Stimulated activated naive CD8-positive, alpha-beta T cell treated with anti-CD3 and anti-CD28 coated beads, Interleukin-15, amount 100 ng/mL, for 72 hours (primary cell): ENCODE data around the gene GRAMD1A.
A peak's percentile ranks its signal among the peaks of the same experiment; 100 is the strongest.
"Not testable (repeated sequence)": the region's sequence is repeated elsewhere in the genome, so short reads cannot be mapped to it uniquely, and the experiment has no call there.

Experiments
- ATAC-seq: fragments of 150-1000 bp; cut with Tn5 transposase; 2 replicates; pipeline ENCODE4 v1.10.0; 2021; ENCODE audit warnings: mild to moderate bottlenecking, moderate library complexity
- DNase-seq, 2 donors: peaks; one replicate each; pipeline ENCODE4 v3.0.0; 2021 to 2022
- H3K27ac Mint-ChIP-seq, 2 donors: one replicate each; pipeline ENCODE4 v1.8.0; 2022; ENCODE audit warnings: mild to moderate bottlenecking in 2 of 2, mixed read lengths in 2 of 2, moderate library complexity in 2 of 2
- H3K27me3 Mint-ChIP-seq: one replicate; pipeline ENCODE4 v1.8.0; 2022; ENCODE audit warnings: mixed read lengths
- H3K4me1 Mint-ChIP-seq: one replicate; pipeline ENCODE4 v1.8.0; 2022; ENCODE audit warnings: mild to moderate bottlenecking, mixed read lengths
- H3K4me3 Mint-ChIP-seq, 2 donors: one replicate each; pipeline ENCODE4 v1.8.0; 2022; ENCODE audit warnings: mild to moderate bottlenecking in 2 of 2, mixed read lengths in 2 of 2, moderate library complexity in 1 of 2
- H3K9me3 Mint-ChIP-seq, 2 donors: one replicate each; pipeline ENCODE4 v1.8.0; 2022; ENCODE audit warnings: mixed read lengths in 2 of 2

The GRAMD1A gene

DNA sequence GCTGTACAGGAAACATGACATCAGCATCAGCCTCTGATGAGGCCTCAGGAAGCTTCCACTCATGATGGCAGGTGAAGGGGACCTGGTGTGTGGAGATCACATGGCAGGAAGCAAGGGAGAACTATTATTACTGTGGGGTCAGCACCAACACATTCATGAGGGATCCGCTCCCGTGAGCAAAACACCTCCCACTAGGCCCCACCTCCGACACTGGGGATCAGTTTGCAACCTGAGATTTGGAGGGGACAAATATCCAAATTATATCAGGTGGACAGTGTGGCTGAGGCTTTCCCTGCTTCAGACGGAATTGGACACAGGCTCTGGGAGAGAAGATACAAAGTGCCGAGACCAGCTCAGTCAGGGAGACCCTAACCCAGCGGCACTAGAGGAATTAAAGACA is 30.4 kb upstream of the GRAMD1A start:
- ATAC-seq: no peak
- Mint-ChIP-seq H3K9me3 (peaks cover 7 to 30% of the 10 kb centered on the region in 2 donors), H3K27me3 (no peaks in the 10 kb centered on the region), H3K27ac (no peak overlapping the region), H3K4me1 (peaks cover 23% of the 10 kb centered on the region), H3K4me3 (no peak overlapping the region)
- no peak for DNase-seq

DNA sequence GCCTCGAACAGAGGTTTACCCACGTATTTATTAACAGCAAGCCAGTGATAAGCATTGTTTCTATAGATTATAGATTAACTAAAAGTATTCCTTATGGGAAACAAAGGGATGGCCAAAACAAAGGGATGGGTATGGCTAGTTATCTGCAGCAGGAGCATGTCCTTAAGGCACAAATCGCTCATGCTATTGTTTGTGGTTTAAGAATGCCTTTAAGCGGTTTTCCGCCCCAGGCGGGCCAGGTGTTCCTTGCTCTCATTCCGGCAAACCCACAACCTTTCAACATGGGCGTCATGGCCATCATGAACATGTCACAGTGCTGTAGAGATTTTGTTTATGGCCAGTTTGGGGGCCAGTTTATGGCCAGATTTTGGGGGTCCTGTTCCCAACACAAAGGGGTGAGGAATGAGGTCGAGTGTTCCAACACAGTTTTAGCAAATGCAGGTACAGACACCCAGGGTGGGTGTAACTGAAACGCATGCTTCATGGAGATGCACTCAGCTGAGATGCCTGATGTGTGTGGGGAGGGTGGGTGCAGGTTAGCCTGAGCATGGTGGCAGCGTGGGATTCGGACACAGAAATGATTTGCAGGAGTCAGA is 29.8 kb upstream of the GRAMD1A start:
- peaks cover 29% of the 10 kb centered on the region for H3K4me1 Mint-ChIP-seq
- not testable (repeated sequence) for H3K27ac Mint-ChIP-seq, ATAC-seq, H3K27me3 Mint-ChIP-seq, H3K4me3 Mint-ChIP-seq, DNase-seq
- H3K9me3 Mint-ChIP-seq: peaks cover 7 to 30% of the 10 kb centered on the region in 2 donors

DNA sequence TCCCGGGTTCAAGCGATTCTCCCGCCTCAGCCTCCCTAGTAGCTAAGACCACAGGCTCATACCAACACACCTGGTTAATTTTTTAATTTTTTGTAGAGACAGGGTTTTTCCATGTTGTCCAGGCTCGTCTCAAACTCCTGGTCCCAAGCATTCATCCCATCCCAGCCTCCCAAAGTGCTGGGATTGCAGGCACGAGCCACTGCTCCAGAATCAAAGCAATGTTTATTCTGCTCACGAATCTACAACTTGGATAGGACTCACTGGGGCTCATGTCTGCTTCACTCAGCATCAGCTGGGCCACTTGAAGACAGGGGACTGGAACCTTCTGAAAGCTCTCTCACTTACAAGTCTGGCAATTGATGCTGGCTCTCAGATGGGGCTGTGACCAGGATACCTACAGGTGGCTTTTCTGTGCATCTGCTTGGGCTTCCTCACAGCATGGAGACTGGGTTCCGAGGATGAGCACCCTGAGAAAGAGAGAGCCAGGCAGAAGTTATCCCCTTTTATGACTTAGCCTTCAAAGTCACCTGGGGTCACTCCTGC is 27.9 kb upstream of the GRAMD1A start:
- Mint-ChIP-seq H3K4me1 (peaks cover 31% of the 10 kb centered on the region), H3K4me3 (no peak overlapping the region), H3K27ac (peak overlapping the region in 1 of 2 donors; percentile 77), H3K9me3 (peaks cover 16 to 34% of the 10 kb centered on the region in 2 donors), H3K27me3 (no peaks in the 10 kb centered on the region)
- ATAC-seq: no peak
- no peak for DNase-seq

DNA sequence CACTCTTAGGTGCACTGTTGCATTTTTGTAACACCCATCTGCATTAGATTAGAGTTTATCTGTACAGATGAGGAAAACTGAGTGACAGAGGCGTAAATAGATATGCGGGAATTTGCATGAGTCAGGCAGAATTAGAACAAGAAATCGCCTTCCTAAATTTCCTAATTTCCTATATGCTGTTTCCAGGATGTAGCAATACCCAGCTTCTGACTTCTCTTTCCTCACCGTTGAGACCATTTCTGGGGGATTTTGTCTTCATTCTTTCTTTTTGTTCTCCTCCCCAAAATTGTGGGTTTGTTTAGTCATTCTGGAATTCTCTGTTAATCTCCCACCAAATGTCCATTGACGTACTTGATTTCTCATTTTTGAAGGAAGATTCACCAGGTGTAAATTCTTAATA is 25.5 kb upstream of the GRAMD1A start:
- Mint-ChIP-seq H3K9me3 (peaks cover 8 to 16% of the 10 kb centered on the region in 2 donors), H3K27me3 (no peaks in the 10 kb centered on the region), H3K4me1 (peaks cover 31% of the 10 kb centered on the region), H3K27ac (no peak overlapping the region), H3K4me3 (no peak overlapping the region)
- no peak for ATAC-seq
- no peak for DNase-seq

- Mint-ChIP-seq H3K4me3 (no peak overlapping the region), H3K4me1 (peaks cover 31% of the 10 kb centered on the region), H3K9me3 (peaks cover 8 to 13% of the 10 kb centered on the region in 2 donors), H3K27ac (no peak overlapping the region), H3K27me3 (no peaks in the 10 kb centered on the region)
- ATAC-seq (no peak), DNase-seq (no peak)
Measured at GRCh38 chr19:34975056-34975455, 25.1 kb upstream of the GRAMD1A start.

GRCh38 chr19:34976611-34977010 is 23.5 kb upstream of the GRAMD1A start:
- DNase-seq: no peak
- H3K27me3 Mint-ChIP-seq: no peaks in the 10 kb centered on the region
- ATAC-seq: no peak
- no peak overlapping the region for H3K4me3 Mint-ChIP-seq
- H3K27ac Mint-ChIP-seq: peak overlapping the region in 1 of 2 donors; percentile 4
- peaks cover 8 to 13% of the 10 kb centered on the region in 2 donors for H3K9me3 Mint-ChIP-seq
- peaks cover 31% of the 10 kb centered on the region for H3K4me1 Mint-ChIP-seq

DNA sequence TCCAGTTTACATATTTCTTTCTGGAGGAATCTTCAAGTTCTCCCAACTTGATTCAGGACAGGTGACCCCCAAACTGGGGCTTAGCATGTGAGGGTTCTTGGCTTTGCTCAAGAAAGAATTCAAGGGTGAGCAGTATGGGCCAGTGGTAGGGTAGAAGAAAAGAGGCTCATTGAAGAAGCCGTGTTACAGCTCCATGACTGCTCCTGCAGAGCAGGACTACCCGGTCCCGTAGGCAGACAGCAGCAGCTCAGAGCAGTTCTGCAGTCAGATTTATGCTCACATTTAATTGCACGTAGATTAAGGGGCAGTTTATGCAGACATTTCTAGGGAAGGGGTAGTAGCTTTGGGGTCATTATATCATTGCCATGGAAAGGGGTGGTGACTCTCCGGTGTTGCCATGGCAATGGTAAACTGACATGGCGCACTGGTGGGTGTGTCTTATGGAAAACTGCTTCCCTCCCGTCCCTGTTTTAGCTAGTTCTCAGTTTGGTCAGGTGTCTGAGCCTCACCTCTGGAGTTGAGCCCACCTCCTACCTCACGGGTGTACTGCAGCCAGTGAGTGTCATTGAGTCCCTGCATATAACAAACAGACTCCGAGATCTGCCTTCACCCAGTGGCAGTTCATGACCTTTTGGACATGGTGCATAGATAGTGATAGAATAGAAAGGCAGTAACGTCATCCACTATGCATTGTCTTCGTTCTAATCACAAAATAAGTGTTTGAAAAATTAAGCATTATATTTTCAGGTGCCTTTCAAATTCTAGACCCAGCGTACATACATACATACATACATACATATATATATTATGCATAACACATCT is 20.1 kb upstream of the GRAMD1A start:
- Mint-ChIP-seq H3K27ac (no peak overlapping the region), H3K4me3 (no peak overlapping the region), H3K27me3 (no peaks in the 10 kb centered on the region), H3K9me3 (peaks cover 8 to 13% of the 10 kb centered on the region in 2 donors), H3K4me1 (peaks cover 14% of the 10 kb centered on the region)
- ATAC-seq (no peak), DNase-seq (no peak)

DNA sequence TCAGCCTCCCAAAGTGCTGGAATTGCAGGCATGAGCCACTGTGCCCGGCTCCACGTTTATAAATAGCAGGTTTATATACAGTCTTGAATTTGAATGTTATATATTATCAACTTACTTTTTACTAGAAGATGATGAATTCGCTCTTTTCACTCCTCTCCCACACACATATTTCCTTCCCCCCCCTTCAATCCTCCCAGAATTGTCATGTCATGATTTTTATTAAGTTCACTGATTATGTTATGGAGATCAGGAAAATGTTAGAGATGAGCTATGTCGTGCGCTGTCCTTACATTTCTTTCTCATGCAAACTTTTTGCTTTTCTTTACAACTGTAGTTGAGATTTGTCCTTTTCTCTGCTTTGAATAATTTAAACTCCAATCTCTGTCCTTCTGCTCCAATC is 17.8 kb upstream of the GRAMD1A start:
- Mint-ChIP-seq H3K4me3 (no peak overlapping the region), H3K4me1 (peaks cover 20% of the 10 kb centered on the region), H3K27ac (no peak overlapping the region), H3K9me3 (peaks cover 0 to under 1% of the 10 kb centered on the region in 2 donors), H3K27me3 (no peaks in the 10 kb centered on the region)
- ATAC-seq: no peak
- no peak for DNase-seq

DNA sequence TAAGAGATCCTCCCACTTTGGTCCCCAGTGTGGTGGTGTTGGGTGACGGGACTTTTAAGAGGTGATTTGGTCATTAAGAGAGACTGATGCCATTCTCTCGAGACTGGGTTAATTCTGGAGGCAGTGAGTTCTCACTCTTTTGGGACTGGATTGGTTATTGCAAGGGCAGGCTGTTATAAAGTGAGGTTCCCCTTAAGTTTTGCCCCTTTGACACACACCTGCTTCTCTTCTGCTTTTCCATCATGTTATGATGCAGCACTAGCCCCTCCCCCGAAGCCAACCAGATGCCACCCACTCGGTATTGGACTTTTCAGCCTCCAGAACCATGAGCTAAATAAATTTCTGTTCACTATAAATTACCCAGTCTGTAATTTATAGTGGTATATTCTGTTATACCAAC is 16.3 kb upstream of the GRAMD1A start:
- H3K27ac Mint-ChIP-seq: no peak overlapping the region
- no peak for DNase-seq
- no peaks in the 10 kb centered on the region for H3K27me3 Mint-ChIP-seq
- peaks cover 35% of the 10 kb centered on the region for H3K4me1 Mint-ChIP-seq
- no peak for ATAC-seq
- H3K4me3 Mint-ChIP-seq: no peak overlapping the region
- H3K9me3 Mint-ChIP-seq: no peaks in the 10 kb centered on the region

DNA sequence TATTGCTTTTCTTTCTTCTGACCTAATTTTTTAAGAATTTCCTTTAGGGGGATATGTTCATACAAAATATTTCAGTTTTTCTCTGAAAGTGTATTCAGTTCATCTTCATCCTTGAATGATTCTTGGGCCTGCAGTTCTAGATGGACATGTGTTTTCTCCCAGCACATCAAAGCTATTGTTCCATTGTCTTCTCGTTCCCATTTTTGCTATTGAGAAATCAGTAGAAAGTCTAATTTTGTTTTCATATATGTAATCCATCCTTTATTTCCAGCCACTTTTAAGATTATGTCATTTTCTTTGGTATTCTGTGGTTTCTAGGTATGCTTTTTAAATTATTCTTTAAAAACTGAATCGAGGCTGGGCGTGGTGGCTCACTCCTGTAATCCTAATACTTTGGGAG is 15.8 kb upstream of the GRAMD1A start:
- Mint-ChIP-seq H3K4me1 (peaks cover 40% of the 10 kb centered on the region), H3K27me3 (no peaks in the 10 kb centered on the region), H3K9me3 (no peaks in the 10 kb centered on the region), H3K27ac (no peak overlapping the region), H3K4me3 (no peak overlapping the region)
- no peak for ATAC-seq
- no peak for DNase-seq

GRCh38 chr19:34985249-34986022 is 14.7 kb upstream of the GRAMD1A start:
- H3K27me3 Mint-ChIP-seq: no peaks in the 10 kb centered on the region
- no peaks in the 10 kb centered on the region for H3K9me3 Mint-ChIP-seq
- no peak for DNase-seq
- peak overlapping the region; percentile 77 to 79 for H3K4me3 Mint-ChIP-seq
- peak overlapping the region; percentile 91 to 93 for H3K27ac Mint-ChIP-seq
- peak; percentile 53 for ATAC-seq
- peaks cover 51% of the 10 kb centered on the region for H3K4me1 Mint-ChIP-seq

- H3K27ac Mint-ChIP-seq: no peak overlapping the region
- H3K9me3 Mint-ChIP-seq: no peaks in the 10 kb centered on the region
- no peaks in the 10 kb centered on the region for H3K27me3 Mint-ChIP-seq
- no peak overlapping the region for H3K4me3 Mint-ChIP-seq
- no peak for ATAC-seq
- H3K4me1 Mint-ChIP-seq: peaks cover 74% of the 10 kb centered on the region
- DNase-seq: no peak
Measured at GRCh38 chr19:34988119-34988518, 12.0 kb upstream of the GRAMD1A start.

- no peak for DNase-seq
Measured at GRCh38 chr19:34989298-34989697, 10.8 kb upstream of the GRAMD1A start.

GRCh38 chr19:34990578-34991192 is 9.4 kb upstream of the GRAMD1A start:
- peak; percentile 97 for ATAC-seq

More at GRCh38 chr19:34989298-34989697, 10.8 kb upstream of the GRAMD1A start:
- H3K4me1 Mint-ChIP-seq: peaks cover 76% of the 10 kb centered on the region
- no peak overlapping the region for H3K27ac Mint-ChIP-seq
- H3K9me3 Mint-ChIP-seq: no peaks in the 10 kb centered on the region
- no peak for ATAC-seq
- peak overlapping the region in 1 of 2 donors; percentile 58 for H3K4me3 Mint-ChIP-seq
- no peaks in the 10 kb centered on the region for H3K27me3 Mint-ChIP-seq

More at GRCh38 chr19:34990578-34991192, 9.4 kb upstream of the GRAMD1A start:
- DNase-seq: peak in 1 of 2 donors; percentile 83
- peak overlapping the region in 1 of 2 donors; percentile 80 for H3K27ac Mint-ChIP-seq
- H3K27me3 Mint-ChIP-seq: no peaks in the 10 kb centered on the region
- peaks cover 72% of the 10 kb centered on the region for H3K4me1 Mint-ChIP-seq
- H3K9me3 Mint-ChIP-seq: no peaks in the 10 kb centered on the region
- H3K4me3 Mint-ChIP-seq: peak overlapping the region; percentile 25 to 67
